Stimulated activated memory B cell treated with anti-CD40 and anti-IgM and Interleukin-4, amounts not matched to agents 10 μg/mL and 1 μg/mL and 100 μg/mL, for 72 hours (primary cell): ENCODE data around the gene NHP2.
"Not testable (repeated sequence)": the region's sequence is repeated elsewhere in the genome, so short reads cannot be mapped to it uniquely, and the experiment has no call there.

ENCODE experiments used
- ATAC-seq: fragments of 150-1000 bp; cut with Tn5 transposase; 2 replicates; pipeline ENCODE4 v1.10.0; 2021
- H3K27ac Mint-ChIP-seq: one replicate; pipeline ENCODE4 v1.8.0; 2022; ENCODE audit warnings: mild to moderate bottlenecking, mixed read lengths
- H3K27me3 Mint-ChIP-seq: one replicate; pipeline ENCODE4 v1.8.0; 2022; ENCODE audit warnings: mixed read lengths
- H3K36me3 Mint-ChIP-seq: one replicate; pipeline ENCODE4 v1.8.0; 2022; ENCODE audit warnings: mixed read lengths
- H3K4me1 Mint-ChIP-seq: one replicate; pipeline ENCODE4 v1.8.0; 2022; ENCODE audit warnings: mixed read lengths
- H3K4me3 Mint-ChIP-seq: one replicate; pipeline ENCODE4 v1.8.0; 2022; ENCODE audit warnings: mild to moderate bottlenecking, moderate library complexity, mixed read lengths
- H3K9me3 Mint-ChIP-seq: one replicate; pipeline ENCODE4 v1.8.0; 2022; ENCODE audit warnings: mixed read lengths

Gene NHP2

DNA sequence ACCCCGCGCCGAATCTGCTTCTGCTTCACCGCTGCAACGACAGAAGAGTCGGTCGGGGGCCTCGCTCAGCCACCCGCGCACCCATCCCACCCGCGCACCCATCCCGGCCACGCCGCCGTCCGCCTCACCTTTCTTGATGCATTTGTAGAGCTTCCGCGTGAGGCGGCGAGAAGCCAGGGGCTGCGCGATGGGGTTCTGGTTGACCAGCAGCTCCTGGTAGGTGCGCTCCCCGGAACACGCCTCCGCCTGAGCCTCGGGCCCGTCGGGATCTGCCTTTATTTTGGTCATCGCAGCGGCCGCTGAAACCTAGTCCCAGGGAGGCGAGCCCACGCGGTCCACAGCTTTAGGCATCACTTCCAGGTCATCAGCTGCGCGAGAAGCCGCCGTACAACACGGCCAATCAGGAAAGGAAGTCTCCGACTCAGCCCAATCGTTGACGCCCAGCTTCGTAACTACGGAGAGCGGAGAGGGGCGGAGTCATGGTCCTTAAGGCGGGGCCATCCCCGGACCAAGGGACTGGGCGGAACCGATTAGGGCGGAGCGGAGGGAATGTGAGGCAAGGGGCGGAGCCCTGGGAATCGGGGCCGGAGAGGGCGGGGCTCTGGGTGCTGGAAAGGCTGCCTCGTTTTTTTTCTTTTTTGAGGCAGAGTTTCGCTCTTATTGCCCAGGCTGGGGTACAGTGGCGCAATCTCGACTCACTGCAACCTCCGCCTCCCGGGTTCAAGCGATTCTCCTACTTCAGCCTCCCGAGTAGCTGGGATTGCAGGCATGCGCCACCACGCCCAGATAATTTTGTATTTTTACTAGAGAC, at the start of gene NHP2:
NHP2 (minus strand) TSS at position 356 of the 811 bp plus-strand sequence; CDS start at position 288, 68 bp downstream.
- no peaks in the 10 kb centered on the region for H3K9me3 Mint-ChIP-seq
- peak; percentile 99 for ATAC-seq
- peaks cover 43% of the 10 kb centered on the region for H3K4me1 Mint-ChIP-seq
- H3K4me3 Mint-ChIP-seq, result peak within 1 kb of the TSS; percentile 92
- H3K36me3 Mint-ChIP-seq, result peaks cover 23% of the 10 kb centered on the region
- H3K27me3 Mint-ChIP-seq, result no peaks in the 10 kb centered on the region
- peak within 1 kb of the TSS; percentile 89 for H3K27ac Mint-ChIP-seq

DNA sequence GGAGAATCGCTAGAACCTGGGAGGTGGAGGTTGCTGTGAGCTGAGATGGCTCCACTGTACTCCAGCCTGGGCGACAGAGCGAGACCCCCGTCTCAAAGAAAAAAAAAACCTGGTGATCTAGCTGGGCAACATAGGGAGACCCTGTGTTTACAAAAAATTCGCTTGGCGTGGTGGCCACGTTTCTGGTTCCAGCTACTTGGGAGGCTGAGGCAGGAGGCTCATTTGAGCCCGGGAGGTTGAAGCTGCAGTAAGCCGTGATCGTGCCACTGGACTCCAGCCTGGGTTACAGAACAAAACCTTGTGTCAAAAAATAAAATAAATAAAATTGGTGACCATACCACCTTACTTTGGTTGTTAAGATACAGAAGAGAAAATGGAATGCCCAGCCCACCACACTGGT, 48.9 kb upstream of the NHP2 start:
- Mint-ChIP-seq H3K4me1 (peaks cover 19% of the 10 kb centered on the region), H3K27ac (no peak overlapping the region)

DNA sequence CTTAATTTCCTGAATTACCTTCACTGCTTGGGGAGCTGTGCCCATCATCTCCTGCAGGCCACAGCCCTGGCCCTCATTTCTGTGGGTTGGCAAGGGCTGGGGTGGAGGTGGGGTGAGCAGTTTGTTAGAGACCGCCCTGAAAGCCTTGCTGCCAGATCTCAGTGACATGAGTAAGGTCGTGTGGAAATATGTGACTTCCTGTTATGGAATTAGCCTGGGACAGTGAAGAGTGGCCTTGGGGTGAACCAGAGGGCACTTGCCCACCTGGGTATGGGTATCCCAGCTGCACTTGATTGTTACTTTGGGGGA, 48.2 kb upstream of the NHP2 start:
- ATAC-seq, result no peak
- H3K9me3 Mint-ChIP-seq, result peaks cover 3% of the 10 kb centered on the region
- no peak overlapping the region for H3K4me3 Mint-ChIP-seq
- H3K27ac Mint-ChIP-seq, result no peak overlapping the region
- peaks cover 16% of the 10 kb centered on the region for H3K36me3 Mint-ChIP-seq
- no peaks in the 10 kb centered on the region for H3K27me3 Mint-ChIP-seq
- peaks cover 13% of the 10 kb centered on the region for H3K4me1 Mint-ChIP-seq

More for the DNA sequence above, 48.9 kb upstream of the NHP2 start:
- Mint-ChIP-seq H3K9me3 (peaks cover 2% of the 10 kb centered on the region), H3K4me3 (peak overlapping the region; percentile 59), H3K36me3 (peaks cover 19% of the 10 kb centered on the region), H3K27me3 (no peaks in the 10 kb centered on the region)
- no peak for ATAC-seq

DNA sequence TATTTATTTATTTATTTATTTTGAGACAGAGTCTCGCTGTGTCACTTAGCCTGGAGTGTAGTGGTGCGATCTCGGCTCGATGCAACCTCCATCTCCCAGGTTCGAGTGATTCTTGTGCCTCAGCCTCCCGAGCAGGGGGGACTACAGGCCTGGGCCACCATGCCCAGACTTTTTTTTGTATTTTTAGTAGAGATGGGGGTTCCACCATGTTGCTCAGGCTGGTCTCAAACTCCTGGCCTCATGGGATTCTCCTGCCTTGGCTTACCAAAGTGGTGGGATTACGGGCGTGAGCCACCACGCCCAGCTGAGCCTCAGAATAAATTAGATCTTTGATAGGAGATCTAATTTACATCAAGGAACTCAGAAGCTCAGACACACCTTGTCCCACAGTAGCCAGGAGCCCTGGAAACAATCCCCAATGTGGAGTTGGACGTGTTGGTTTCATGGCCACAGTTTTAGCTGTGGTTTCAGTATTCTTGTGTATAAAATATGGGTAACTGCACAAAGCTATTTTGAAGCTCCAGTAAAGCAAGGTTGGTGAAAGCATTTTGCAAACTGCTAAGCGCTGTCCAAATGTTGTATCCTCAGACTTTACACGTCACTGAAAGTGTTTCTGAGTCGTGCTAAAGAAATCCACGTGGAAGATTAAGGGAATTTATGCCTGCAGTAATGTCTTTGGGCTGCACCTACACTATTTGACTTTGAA, 47.7 kb upstream of the NHP2 start:
- Mint-ChIP-seq H3K4me1 (peaks cover 8% of the 10 kb centered on the region), H3K27me3 (no peaks in the 10 kb centered on the region), H3K27ac (no peak overlapping the region), H3K9me3 (peaks cover 3% of the 10 kb centered on the region), H3K4me3 (no peak overlapping the region), H3K36me3 (peaks cover 13% of the 10 kb centered on the region)
- no peak for ATAC-seq

DNA sequence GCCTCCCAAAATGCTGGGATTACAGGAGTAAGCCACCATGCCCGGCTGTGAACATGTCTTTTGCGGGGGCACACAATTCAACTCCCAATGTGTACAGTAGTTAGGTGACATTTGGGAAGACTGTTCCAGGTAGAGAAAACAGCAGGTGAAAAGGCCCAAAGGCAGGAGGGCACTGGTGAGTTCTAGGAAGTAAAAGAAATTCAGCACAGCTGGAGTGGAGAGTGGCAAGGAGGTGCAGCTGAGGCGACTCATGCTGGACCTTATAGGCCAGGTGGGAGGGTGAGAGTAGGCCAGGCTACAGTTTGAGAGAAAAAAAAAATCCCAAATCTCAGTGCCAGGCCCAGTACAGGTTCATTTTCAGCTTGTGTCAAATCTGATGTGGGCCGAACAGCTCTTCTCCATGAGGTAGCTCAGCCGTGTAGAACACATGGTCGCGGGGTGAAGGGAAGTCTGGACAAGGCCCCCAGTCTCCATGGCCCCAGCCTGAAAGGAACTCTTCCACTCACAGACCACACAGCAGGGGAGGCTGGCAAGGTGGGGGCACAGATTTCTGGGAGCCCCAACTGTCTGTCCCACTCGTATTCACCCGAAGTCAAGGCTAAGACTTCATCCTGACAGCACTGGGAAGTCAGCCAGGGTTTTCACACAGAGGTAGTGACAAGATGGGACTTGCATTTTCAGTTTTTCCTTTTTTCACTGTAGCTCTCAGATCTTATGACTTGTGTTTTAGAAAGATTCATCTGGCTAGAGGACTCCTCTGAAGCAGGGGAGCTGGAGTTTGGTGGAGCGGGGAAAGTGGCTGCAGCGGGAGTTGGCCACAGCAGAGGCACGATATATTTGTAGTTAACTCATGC, 46.1 kb upstream of the NHP2 start:
- H3K27ac Mint-ChIP-seq, result no peak overlapping the region
- H3K36me3 Mint-ChIP-seq, result peaks cover 5% of the 10 kb centered on the region
- H3K9me3 Mint-ChIP-seq, result peaks cover 3% of the 10 kb centered on the region
- peaks cover 5% of the 10 kb centered on the region for H3K27me3 Mint-ChIP-seq
- H3K4me1 Mint-ChIP-seq, result no peaks in the 10 kb centered on the region
- no peak for ATAC-seq
- no peak overlapping the region for H3K4me3 Mint-ChIP-seq

DNA sequence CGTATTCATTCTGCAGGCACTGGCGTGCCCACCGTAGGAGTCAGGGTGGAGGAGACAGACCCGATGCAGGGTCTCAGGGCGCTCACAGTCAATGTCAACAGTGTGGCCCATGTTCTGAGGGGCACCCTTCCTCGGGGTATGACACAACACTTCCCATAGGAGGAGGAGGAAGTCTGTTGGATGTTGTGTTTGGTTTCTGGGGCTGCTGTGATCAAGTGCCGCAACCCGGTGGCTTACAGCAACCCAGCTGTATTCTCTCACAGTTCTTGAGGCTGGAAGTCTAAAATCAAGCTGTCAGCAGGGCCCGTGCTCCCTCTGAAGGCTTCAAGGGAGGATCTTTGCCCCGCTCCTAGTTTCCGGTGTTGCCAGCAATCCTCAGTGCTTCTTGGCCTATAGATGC, 45.0 kb upstream of the NHP2 start:
- Mint-ChIP-seq H3K27ac (no peak overlapping the region), H3K4me1 (no peaks in the 10 kb centered on the region), H3K36me3 (no peaks in the 10 kb centered on the region)

DNA sequence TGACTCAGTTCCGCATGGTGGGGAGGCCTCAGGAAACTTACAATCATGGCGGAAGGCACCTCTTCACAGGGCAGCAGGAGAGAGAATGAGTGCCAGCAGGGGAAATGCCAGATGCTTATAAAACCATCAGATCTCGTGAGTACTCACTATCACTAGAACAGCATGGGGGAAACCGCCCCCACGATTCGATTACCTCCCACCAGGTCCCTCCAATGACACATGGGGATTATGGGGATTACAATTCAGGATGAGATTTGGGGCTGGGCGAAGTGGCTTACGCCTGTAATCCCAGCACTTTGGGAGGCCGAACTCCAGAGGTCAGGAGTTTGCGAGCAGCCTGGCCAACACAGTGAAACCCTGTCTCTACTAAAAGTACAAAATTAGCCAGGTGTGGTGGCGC, 44.5 kb upstream of the NHP2 start:
- not testable (repeated sequence) for H3K27ac Mint-ChIP-seq, H3K4me3 Mint-ChIP-seq, H3K36me3 Mint-ChIP-seq, H3K9me3 Mint-ChIP-seq, ATAC-seq, H3K4me1 Mint-ChIP-seq
- peaks cover 21% of the 10 kb centered on the region for H3K27me3 Mint-ChIP-seq

More for the DNA sequence above, 45.0 kb upstream of the NHP2 start:
- Mint-ChIP-seq H3K9me3 (peaks cover 3% of the 10 kb centered on the region), H3K4me3 (no peak overlapping the region), H3K27me3 (peaks cover 16% of the 10 kb centered on the region)
- ATAC-seq, result no peak

DNA sequence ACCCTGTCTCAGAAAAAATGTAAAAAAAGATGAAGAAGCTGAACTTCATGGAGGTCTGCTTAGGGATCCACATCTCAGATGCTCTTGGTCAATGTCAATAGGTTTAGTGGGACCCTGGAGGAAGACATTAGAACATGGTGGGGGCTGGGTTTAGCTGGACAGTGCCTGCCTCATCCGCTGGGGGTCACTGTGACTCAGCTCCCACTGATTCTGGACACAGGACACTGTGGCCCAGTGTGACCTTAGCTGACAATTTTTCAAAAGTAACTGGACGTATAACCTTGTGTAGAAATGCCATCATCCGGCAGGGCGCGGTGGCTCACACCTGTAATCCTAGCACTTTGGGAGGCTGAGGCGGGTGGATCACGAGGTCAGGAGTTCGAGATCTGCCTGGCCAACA, 43.3 kb upstream of the NHP2 start:
- H3K4me1 Mint-ChIP-seq, result no peaks in the 10 kb centered on the region
- H3K27ac Mint-ChIP-seq, result no peak overlapping the region
- H3K36me3 Mint-ChIP-seq, result peaks cover 6% of the 10 kb centered on the region
- ATAC-seq, result no peak
- H3K4me3 Mint-ChIP-seq, result no peak overlapping the region
- peaks cover 6% of the 10 kb centered on the region for H3K9me3 Mint-ChIP-seq
- peaks cover 33% of the 10 kb centered on the region for H3K27me3 Mint-ChIP-seq

DNA sequence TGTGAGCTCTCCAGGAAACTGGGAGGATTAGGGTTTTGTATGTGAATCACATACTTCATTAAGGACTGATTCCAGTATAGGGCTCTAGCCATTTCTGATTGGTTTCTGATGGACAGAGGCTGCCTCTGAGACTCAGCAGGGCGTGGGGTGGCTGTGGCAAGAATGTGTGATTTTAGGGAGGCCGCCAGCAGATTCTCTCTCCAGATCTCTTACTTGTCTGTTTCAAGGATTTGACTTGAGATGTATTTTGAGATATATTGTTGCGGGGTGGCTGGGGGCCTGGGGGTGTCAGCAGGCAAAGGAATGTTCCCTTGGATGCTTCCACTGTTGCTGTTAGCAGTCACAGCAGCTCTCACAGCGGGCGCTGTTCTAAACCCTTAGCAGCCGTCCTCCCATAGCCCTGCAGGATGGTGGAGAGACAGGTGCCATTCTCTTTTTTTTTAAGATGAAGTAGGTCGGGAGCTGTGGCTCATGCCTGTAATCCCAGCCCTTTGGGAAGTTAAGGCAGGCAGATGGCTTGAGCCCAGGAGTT, 42.7 kb upstream of the NHP2 start:
- Mint-ChIP-seq H3K4me1 (no peaks in the 10 kb centered on the region), H3K36me3 (peaks cover 6% of the 10 kb centered on the region), H3K27me3 (peaks cover 35% of the 10 kb centered on the region), H3K4me3 (no peak overlapping the region), H3K9me3 (peaks cover 6% of the 10 kb centered on the region), H3K27ac (no peak overlapping the region)
- no peak for ATAC-seq

DNA sequence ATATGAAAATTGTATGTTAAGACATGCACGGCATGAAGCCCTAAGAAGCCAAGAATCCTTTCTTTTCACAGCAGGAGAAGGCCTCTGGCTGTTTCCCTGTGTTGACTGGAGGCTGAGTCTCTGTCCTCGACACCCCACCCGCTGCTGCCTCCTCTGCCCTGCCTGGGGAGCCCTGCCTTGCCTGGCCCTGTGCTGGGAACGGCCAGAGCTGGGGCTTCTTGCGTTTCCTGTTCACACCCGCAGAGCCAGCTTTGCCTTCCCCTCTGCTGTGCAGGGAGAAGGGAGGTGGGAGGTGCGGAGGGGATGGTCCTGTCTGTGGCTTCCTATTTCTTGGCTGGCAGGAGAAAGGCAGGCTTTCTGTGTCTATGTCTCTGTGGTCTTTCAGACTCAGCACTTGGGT, 40.3 kb upstream of the NHP2 start:
- Mint-ChIP-seq H3K9me3 (peaks cover 6% of the 10 kb centered on the region), H3K4me1 (no peaks in the 10 kb centered on the region), H3K36me3 (peaks cover 6% of the 10 kb centered on the region), H3K27ac (no peak overlapping the region), H3K4me3 (no peak overlapping the region), H3K27me3 (peaks cover 46% of the 10 kb centered on the region)
- no peak for ATAC-seq

DNA sequence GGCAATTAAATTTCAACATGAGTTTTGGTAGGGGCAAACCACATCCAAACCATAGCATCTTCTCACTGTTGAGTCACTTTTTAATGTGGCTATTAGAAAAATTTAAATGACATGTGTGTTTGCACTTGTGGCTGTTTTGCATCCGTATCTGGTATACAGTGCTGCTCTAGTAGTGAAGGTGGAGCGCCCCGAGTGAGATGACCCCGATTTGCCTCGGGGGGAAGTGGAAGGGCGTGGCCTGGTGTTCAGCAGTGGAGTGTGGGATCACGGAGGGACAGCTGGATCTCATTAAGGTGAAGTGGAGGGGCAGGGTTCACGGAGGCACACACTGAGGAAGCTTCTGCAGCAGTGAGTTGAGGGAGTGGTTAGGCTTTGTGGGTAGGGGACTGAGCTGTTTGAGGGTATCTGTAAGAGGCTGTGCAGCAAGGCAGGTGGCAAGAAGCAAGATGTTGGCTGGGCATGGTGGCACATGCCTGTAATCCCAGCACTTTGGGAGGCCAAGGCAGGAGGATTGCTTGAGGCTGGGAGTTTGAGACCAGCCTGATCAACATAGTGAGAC, 39.6 kb upstream of the NHP2 start:
- no peak overlapping the region for H3K4me3 Mint-ChIP-seq
- peaks cover 6% of the 10 kb centered on the region for H3K9me3 Mint-ChIP-seq
- peaks cover 53% of the 10 kb centered on the region for H3K27me3 Mint-ChIP-seq
- no peaks in the 10 kb centered on the region for H3K4me1 Mint-ChIP-seq
- no peak overlapping the region for H3K27ac Mint-ChIP-seq
- ATAC-seq, result no peak
- peaks cover 6% of the 10 kb centered on the region for H3K36me3 Mint-ChIP-seq

DNA sequence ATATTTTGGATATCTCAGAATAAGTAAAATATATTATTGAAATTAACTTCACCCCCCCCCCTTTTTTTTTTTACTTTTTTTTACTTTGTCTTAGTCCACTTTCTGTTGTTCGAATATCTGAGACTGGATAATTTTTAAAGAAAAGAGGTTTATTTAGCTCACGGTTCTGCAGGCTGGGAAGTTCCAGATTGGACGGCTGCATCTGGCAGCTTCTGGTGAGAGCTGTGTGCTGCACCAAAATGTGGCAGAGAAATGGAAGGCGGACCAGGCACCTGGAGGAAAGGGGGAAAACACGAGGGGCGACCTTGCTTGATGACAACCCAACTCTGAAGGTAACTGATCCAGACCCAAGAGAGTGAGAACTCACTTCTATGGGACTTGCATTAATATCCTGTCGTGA, 39.1 kb upstream of the NHP2 start:
- Mint-ChIP-seq H3K36me3 (peaks cover 6% of the 10 kb centered on the region), H3K27me3 (peaks cover 57% of the 10 kb centered on the region), H3K27ac (no peak overlapping the region), H3K4me3 (no peak overlapping the region), H3K9me3 (peaks cover 6% of the 10 kb centered on the region), H3K4me1 (no peaks in the 10 kb centered on the region)
- ATAC-seq, result no peak

DNA sequence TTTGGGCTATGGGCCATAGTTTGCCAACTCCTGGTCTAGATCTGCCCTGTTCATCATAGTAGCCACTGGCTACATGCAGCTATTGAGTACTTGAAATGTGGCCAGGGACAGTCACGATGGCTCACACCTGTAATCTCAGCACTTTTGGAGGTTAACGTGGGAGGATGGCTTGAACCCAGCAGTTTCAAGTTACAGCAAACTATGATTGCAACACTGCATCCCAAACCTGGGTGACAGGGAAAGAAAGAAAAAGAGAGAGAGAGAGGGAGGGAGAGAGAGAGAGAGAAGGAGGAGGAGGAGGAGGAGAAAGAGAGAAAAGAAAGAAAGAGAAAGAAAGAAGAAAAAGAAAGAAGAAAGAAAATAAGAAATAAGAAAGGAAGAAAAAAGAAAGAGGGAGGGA, 38.6 kb upstream of the NHP2 start:
- peaks cover 3% of the 10 kb centered on the region for H3K9me3 Mint-ChIP-seq
- H3K4me1 Mint-ChIP-seq, result no peaks in the 10 kb centered on the region
- H3K27ac Mint-ChIP-seq, result no peak overlapping the region
- peak overlapping the region; percentile 10 for H3K4me3 Mint-ChIP-seq
- ATAC-seq, result no peak
- peaks cover 57% of the 10 kb centered on the region for H3K27me3 Mint-ChIP-seq
- H3K36me3 Mint-ChIP-seq, result peaks cover 6% of the 10 kb centered on the region

DNA sequence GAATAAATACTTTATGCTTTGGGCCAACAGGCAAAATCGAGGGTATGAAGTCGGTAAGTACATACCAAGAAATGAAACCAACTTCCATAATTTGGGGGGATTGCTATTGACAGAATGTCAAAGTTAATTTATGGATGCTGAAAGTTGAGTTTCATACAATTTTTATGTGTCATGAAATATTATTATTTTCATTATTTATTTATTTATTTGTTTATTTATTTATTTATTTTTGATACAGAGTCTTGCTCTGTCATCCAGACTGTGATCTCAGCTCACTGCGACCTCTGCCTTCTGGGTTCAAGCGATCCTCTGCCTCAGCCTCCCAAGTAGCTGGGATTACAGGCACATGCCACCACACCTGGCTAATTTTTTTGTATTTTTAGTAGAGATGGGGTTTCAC, 38.0 kb upstream of the NHP2 start:
- peaks cover 57% of the 10 kb centered on the region for H3K27me3 Mint-ChIP-seq
- no peaks in the 10 kb centered on the region for H3K4me1 Mint-ChIP-seq
- no peak overlapping the region for H3K4me3 Mint-ChIP-seq
- H3K36me3 Mint-ChIP-seq, result peaks cover 6% of the 10 kb centered on the region
- no peak overlapping the region for H3K27ac Mint-ChIP-seq
- H3K9me3 Mint-ChIP-seq, result peaks cover 3% of the 10 kb centered on the region
- ATAC-seq, result no peak

DNA sequence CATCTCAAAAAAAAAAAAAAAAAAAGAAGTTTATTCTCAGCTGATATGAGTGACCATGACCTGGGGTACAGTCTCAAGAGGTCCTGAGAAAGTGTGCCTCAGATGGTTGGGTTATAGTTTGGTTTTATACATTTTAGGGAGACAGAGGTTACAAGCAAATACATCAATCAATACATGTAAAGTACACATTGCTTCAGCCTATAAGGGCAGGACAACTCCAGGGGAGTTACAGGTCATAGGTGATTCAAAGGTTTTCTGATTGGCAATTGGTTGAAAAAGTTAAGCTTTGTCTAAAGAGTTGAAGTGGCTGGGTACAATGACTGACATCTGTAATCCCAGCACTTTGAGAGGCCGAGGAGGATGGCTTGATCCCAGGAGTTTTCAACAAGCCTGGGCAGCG, 35.7 kb upstream of the NHP2 start:
- H3K27ac Mint-ChIP-seq, result no peak overlapping the region
- H3K9me3 Mint-ChIP-seq, result peaks cover 3% of the 10 kb centered on the region
- H3K4me3 Mint-ChIP-seq, result no peak overlapping the region
- peaks cover 48% of the 10 kb centered on the region for H3K27me3 Mint-ChIP-seq
- ATAC-seq, result no peak
- peaks cover 6% of the 10 kb centered on the region for H3K36me3 Mint-ChIP-seq
- no peaks in the 10 kb centered on the region for H3K4me1 Mint-ChIP-seq
